IPS-NIHi7 (cell line): ENCODE measurements around the gene POP5.
"Not testable (repeated sequence)": the region's sequence is repeated elsewhere in the genome, so short reads cannot be mapped to it uniquely, and the experiment has no call there.

Experiments
- DNase-seq: peaks from one replicate; pipeline ENCODE4 v3.0.0; 2012; ENCODE audit warnings: mixed read lengths; ENCODE audit errors: extremely low spot score

Gene POP5, protein sequence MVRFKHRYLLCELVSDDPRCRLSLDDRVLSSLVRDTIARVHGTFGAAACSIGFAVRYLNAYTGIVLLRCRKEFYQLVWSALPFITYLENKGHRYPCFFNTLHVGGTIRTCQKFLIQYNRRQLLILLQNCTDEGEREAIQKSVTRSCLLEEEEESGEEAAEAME

DNA sequence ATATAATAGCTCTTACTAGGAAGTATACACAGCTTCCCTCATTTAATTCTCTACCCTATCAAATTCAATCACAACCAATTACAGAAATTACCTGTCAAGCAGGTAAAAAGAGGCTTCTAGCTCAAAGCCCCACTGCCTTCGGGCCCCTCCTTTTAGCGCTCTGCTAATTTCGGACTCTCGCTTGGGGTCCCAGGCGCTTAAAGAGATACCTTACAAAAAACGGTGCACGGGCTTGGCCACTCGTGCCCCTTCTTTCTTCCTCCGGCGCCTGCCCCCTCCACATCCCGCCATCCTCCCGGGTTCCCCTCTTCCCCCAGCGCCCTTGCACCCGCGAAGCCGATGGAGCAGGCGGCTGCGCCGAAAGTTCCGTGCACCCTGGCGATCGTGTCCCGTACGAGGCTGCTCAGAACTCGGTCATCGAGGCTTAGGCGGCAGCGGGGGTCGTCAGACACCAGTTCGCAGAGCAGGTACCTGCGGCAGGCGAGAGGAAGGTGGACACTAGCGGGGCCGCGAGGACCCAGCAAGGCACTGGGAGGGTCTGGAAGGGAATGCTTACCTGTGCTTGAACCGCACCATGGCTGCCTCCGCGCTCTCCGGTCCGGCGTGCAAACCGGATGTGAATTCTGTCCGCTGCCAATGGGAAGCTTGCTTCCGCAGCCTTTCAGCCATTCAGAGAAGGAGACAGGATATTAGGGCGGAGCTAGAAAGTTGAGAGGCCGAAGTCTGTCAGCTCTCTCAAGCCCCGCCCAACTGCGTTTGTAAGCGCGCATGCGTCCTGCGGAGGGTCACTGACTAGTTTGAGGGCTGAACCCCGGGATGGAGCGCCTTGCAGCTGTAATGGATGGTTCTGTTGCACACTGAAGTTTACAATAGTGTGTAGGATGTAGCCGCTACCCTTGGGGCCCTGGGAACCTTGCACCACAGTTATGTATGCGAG, at the start of gene POP5:
Gene POP5, minus strand, starts transcription at position 616 of the 937 bp plus-strand sequence. Its CDS starts 40 bp downstream, at position 576.
- peak; percentile 94 for DNase-seq

DNA sequence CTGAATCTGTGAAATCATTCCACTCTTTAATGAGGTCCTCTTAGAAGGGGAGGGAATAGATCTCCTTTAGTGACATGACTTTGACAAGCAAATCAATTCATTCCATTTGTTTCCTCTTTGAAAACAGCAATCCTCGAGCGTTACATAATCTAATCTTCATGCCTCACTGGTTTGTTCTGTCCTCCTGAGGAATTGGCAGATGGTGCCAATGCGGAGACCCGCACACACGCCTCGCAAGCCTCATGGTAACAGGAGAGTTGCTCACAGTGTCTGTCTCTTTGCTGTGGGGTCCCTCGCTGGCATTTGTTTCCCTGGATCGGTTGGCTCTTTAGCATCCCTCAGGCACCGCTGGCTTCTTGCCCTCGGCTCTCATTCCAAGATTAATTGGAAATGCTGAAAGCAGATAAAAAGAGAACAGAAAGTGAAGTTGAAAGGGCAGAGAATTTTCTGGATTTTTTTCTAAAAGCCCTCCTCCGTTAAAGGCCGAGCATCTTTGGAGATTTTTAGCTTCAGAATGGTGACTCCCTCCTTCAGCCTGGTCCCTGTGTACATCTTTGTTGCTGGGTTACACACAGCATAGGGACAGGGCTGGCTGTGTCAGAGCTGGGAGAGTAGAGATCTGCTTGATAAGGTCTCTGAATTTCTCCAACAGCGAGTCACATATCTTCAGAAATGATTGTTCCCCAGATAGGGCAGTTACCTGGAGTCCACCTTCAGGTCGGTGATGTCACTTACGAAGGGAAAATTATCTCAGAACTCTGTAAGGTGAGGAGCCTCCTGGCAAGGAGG, 49.1 kb upstream of the POP5 start:
- DNase-seq: no peak

DNA sequence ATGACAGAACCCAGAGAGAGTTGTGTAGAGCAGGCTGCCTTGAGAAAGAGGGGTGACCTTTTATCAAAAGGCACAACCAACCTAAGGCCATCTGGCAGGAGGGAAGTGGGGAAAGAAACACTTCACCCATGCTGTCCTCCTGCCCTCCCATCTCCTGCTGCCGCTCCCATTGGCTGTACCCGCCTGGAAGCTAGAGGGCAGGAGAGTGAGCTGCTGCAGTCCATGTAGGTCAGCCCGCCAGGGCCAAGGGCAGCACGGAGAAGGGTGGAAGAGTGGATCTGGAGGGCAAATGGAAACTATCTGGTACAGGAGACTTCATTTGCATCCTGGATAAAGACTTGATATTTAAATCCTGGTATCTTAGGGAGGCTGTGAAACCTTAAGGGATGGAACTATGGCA, 47.7 kb upstream of the POP5 start:
- DNase-seq: peak; percentile 80

DNA sequence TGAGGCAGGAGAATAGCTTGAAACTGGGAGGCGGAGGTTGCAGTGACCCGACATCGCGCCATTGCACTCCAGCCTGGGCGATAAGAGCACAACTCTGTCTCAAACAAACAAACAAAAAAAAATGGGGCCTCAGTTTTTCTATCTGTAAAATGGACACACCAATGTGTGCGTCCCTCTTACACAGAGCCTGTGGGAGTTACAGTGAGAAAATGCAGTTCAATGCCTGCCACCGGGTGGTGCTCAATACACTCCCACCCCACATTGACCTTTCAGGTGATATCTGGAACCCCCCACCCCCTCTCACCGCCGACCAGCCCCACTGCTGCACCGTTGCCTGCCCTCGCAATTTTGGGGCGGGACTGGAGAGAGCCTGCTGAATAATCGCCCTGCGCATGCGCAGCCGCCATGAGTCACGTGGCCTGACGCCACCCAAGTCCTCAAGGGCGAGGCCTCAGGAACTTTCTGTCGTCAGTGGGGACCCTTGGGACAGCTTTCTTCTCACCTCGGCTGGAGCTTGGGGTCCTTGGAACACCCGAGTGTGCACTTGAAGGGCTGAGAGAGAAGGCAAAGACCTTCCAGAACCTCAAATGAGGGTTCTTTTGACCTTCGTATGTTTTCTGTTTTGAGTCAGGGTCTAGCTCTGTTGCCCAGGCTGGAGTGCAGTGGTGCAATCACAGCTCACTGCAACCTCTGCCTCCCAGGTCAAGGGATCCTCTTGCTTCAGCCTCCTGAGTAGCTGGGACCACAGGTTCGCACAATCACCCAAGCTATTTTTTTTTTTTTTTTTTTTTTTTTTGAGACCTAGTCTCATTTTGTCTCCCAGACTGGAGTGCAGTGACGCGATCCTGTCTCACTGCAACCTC, 44.6 kb upstream of the POP5 start:
- DNase-seq: peak; percentile 69

DNA sequence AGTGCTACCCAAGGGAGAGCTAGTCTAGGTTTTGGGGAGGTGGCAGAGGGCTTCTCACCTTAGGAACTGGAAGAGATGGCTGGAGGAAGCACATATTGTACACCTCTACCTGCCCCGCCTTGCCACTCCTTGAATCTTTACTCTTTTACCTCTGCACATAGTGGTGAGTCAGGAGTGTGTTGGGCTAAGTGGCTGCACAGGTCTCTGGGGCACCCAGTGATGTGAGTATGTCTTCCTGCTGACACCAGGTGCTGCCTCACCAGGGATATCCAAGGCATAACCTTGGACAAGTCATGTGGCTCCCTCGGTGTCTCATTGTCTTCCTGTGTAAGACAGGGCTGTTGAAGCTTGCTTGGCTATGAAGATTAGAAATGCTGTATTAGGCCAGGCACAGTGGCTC, 39.4 kb upstream of the POP5 start:
- DNase-seq: no peak

DNA sequence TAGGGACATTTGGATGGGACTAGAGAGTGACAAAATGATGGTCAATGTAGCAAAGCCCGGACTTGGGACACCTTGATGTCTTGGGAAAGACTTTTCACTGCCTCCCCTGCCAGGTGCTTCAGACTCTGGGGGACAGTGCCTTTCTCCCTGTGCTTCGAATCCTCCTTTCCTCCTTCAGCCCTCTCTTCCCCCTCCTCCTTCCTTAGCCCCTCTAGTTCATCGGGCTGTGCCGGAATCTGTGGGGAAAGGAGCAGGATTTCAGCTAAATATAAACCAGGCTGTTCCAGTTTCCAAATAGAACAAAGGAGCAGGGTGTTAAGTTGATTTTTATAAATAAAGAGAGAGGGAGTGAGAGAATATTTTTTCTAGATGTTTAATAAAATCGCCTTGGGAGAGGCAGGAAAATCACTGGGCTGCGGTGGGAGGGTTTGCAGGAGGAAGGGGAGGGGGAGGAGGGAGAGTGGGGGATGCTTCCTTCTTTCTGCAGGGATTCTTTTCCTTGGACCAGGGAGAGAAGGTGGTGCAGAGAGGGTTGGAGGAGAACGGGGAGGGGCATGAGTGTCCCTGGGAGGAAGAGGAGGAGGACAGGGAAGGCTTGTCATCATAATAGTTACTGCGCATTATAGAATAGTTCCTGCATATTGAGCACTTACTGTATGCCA, 37.9 kb upstream of the POP5 start:
- DNase-seq: no peak

DNA sequence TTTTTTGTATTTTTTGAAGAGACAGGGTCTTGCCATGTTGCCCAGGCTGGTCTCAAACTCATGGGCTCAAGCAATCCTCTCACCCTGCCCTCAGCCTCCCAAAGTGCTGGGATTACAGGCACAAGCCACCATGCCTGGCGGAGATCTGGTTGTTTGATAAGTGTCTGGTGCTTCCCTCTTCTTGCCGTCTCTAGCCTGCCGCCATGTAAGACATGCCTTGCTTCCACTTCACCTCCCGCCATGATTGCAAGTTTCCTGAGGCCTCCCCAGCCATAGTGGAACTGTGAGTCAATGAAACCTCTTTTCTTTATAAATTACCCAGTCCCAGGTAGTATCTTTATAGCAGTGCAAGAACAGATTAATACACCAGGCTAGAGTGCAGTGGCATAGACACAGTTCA, 36.6 kb upstream of the POP5 start:
- DNase-seq: not testable (repeated sequence)

DNA sequence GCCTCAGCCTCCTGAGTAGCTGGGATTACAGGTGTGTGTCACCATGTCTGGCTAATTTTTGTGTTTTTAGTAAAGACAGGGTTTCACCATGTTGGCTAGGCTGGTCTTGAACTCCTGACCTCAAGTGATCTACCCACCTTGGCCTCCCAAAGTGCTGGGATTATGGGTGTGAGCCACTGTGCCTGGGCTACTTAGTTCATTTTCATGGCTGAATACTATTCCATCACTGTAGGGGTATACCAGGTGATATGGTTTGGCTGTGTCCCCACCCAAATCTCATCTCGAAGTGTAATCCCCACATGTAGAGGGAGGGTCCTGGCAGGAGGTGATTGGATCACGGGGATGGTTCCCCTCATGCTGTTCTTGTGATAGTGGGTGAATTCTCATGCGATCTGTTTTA, 36.0 kb upstream of the POP5 start:
- DNase-seq: not testable (repeated sequence)

DNA sequence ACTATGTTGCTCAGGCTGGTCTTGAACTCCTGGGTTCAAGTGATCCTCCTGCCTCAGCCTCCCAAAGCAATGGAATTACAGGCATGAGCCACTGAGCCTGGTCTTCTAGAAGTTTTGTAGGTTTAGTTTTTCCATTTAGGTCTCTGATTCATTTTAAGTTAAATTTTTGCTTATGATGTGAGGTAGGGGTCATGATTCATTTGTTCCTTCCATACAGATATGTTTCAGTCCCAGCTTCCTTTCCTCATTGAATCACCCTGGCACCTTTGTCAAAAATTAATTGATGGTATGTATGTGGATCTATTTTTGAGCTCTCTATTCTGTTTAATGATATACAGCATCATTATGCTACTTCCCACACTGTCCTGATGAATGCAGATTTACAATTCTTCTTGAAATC, 33.6 kb upstream of the POP5 start:
- DNase-seq: no peak

DNA sequence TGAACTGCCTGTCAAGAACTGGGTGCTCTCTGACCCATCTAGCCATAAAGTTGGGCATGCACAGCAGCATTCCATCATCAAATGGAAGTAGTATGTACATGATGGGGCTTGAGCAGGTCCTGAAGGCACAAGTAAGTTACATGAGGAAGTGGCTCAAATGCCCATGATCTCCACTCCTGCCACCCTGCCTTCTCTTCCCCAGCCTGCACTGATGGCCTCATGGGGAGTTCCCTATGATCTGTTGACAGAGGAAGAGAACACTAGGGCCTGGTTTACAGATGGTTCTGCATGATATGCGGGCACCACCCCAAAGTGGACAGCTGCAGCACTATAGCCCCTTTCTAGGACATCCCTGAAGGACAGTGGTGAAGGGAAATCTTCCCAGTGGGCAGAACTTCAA, 30.3 kb upstream of the POP5 start:
- DNase-seq: not testable (repeated sequence)

DNA sequence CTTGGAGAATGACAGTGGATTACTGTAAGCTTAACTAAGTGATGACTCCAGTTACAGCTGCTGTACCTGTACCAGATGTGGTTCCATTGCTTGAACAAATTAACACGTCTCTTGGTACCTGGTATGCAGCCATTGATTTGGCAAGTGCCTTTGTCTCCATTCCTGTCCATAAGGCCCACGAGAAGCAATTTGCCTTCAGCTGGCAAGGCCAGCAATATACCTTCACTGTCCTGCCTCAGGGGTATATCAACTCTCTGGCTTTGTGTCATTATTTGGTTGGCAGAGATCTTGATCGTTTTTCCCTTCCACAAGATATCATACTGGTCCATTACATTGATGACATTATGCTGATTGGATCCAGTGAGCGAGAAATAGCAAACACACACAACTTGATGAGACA, 29.4 kb upstream of the POP5 start:
- no peak for DNase-seq

DNA sequence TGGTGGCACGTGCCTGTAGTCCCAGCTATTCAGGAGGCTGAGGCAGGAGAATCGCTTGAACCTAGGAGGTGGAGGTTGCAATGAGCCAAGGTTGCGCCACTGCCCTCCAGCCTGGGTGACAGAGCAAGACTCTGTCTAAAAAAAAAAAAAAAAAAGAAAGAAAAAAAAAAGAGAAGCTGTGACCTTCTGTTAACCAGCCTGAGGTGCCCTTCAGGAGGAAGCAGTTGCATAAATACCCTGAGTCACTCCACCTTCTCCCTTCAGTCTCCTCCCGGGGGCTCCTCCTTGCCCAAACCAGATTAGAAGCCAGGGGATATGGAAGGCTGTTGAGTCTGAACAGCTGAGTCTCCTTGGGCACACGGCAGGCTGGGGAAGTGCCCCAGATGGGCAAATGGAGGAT, 21.2 kb upstream of the POP5 start:
- DNase-seq: not testable (repeated sequence)

DNA sequence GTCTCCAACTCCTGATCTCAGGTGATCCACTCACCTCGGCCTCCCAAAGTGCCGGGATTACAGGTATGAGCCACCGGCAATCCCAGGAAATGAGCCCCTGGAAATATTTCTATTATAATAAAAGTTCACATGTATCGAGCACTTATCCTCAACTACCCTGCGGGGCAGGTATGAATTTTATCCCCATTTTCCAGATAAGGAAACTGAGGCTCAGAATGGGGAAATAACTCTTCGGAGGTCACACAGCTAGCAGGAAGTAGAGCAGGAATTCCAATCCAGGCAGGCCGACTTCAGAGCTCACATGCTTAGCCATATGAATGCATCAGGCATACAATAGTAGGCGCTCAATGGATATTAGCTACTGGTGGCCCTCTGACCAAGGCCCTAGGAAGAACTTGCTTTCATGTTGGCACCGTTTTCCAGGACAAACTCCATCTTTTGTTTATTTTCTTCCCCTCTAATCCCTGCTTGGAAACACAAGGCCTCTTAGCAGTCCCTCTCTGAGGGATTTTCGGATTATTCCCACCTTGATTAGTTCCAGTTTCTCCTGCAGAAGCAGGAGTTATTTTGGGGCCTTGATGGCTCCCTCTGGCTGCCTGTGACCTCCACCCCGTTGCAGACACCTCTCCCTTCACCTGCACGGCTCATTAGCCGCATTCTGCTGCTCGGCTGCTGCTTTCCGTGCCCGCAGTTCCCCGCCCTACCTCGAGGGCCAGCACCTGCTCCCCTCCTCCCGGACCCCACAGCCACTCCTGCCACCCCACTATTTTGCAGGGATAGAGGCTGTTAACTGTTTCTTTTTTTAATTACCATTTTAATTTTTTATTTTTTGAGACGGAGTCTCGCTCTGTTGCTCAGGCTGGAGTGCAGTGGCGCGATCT, 18.7 kb upstream of the POP5 start:
- no peak for DNase-seq

DNA sequence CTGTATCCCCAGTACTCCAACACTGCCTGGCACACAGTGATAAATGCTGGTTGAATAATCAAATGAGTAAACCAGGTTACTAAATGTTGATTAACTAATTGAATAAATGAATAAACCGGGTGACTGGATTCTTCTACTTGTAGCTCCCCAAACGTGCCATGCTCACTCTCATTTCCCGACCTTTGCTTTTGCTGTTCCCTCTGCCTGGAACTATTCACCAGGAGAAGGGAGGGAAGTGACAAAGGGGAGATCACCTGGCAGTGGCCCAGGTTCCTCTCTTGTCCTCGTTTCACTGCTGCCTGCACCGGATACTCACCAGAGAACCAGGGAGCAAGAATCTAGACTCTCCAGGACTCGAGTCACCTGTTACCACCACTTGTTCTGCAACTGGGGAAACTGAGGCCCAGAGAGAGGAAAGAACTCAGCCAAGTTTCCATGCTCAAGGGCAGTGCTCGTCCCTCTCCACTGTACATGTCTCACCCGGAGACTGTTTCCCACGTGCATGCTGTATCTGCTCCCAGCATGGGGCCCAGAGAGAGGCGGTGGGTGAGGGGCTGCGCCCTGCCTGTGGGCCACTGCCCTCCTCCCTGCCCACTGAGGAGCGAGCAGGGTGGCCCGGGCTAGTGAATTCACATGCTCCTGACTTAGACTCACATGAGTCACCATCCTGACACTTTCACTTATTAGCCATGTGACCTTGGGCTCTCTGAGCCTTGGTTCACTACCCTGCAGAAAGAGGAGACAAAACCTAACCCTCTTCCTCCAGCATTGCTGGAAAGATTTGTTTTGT, 17.7 kb upstream of the POP5 start:
- DNase-seq: peak; percentile 42

DNA sequence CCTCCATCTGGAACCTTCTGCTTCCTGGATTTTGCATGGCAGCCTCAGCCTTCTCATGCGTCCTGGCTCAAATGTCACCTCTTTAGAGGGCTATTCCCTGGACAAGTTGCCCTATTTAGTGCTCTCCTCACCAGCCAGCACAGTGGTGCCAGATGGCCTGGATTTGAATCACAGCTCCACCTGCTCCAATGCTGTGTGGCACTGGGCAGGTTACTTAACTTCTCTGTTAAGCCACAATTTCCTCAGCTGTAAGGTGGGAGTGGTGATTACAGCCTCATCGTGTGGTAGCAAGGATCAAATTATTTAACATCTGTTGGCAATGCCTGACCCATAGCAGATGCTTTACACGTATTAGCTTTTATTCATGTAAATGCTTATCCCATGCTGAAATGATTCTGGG, 16.7 kb upstream of the POP5 start:
- no peak for DNase-seq

DNA sequence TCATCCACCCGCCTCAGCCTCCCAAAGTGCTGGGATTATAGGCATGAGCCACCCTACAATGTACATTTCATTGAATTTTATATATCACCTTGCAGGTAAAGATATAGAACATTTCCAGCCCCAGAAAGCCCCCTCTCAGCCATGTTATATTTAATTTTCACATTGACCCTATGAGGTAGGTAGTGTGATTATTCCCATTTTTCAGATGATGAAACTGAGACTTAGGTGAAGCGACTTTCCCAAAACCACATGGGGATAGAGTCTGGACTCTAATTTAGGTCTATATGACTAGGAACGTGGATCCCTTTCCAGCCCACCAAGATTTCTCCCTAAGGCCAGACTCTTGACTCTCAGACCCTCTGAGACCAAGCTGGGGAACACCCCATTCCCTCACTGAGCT, 15.7 kb upstream of the POP5 start:
- DNase-seq: no peak

DNA sequence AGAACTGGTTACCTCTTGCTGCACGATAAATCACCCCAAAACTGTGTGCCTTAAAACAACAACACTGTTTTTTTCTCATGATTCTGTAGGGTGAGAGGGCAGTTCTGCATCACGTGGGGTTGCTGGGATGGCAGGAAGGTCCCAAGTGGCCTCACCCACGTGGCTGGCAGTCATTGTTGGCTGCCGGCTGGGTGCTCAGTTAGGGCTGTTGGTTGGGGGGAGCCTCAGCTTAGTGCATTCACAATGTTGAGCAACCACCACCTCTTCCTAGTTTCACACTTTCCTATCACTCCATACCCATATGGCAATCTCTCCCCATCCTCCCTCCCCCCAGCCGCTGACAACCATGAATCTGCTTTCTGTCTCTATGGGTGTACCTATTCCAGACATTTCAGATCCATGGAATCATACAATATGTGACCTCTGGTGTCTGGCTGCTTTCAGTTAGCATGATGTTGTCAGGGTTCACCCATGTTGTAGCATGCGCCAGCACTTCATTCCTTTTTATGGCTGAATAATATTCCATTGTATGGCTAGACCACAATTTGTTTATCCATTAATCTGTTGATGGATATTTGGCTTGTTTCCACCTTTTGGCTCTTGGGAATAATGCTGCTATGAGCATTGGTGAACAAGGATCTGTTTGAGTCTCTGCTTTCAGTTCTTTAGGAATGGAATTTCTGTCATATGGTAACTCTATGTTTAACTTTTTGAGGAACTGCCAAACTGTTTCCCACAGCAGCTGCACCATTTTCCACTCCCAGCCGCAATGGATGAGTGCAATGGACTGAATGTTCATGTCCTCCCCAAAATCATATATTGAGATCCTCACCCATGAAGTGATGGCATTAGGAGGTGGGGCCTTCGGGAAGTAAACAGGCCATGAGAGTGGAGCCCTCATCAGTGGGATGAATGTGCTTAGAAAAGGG, 11.2 kb upstream of the POP5 start:
- DNase-seq: no peak
